Measurements from ENCODE around the gene RGS7.
"Not testable (repeated sequence)": the region's sequence is repeated elsewhere in the genome, so short reads cannot be mapped to it uniquely, and the experiment has no call there.

Gene RGS7

GRCh38 chr1:240980342-240980741 is 376.7 kb downstream of the RGS7 start:
- TF ChIP-seq CTCF (conservative IDR thresholded peaks at IDR 0.05): no peak
- no peak overlapping the region for H3K27ac ChIP-seq

GRCh38 chr1:240976685-240977084 is 380.3 kb downstream of the RGS7 start:
- H3K27ac ChIP-seq: no peak overlapping the region
- TF ChIP-seq CTCF (conservative IDR thresholded peaks at IDR 0.05): no peak

GRCh38 chr1:240973875-240974274 is 383.1 kb downstream of the RGS7 start:
- no peak for TF ChIP-seq CTCF (conservative IDR thresholded peaks at IDR 0.05)
- H3K27ac ChIP-seq: no peak overlapping the region

GRCh38 chr1:240972059-240972458 is 384.9 kb downstream of the RGS7 start:
- H3K27ac ChIP-seq: not testable (repeated sequence)

DNA sequence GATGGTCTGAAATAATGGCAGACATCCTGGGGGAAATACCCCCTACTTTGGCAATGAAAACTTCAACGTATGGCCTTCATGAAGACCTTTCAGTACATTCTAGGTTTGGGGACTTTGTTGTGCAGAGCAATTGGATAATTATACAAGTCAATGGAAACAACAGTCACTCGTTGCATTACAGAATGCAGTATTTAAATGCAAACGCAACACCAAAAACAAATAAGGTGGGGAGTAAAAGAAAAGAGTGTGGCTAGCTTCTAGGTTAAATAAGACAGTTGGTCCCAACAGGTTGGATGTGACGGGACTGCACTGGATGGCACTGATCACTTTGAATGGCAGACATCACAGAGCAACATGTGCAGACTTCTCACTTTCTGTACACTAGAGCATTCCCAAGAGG is 386.8 kb downstream of the RGS7 start:
- no peak for TF ChIP-seq CTCF (conservative IDR thresholded peaks at IDR 0.05)
- H3K27ac ChIP-seq: no peak overlapping the region

DNA sequence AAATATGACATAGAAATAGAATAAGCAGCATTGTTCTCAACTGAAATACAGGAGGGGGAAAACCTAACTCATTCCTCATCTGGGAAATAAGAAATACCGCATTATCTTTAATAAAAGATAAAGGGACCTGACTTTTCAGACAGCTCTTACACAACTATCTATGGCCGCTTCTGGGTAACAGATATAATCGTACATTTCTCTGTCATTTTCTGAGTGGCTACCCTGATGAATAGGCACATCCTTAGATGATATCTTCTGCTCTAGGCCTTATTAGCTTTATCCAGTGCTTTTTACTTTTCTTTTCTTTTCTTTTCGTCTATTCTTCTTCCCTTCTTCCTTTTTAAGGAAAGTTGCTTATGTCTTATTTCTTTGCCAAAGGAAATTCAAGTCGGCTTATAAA is 388.1 kb downstream of the RGS7 start:
- no peak for TF ChIP-seq CTCF (conservative IDR thresholded peaks at IDR 0.05)
- no peak overlapping the region for H3K27ac ChIP-seq

- peak; percentile 74 for TF ChIP-seq CTCF (conservative IDR thresholded peaks at IDR 0.05)
- no peak overlapping the region for H3K27ac ChIP-seq
Measured at GRCh38 chr1:240967070-240967724, 389.8 kb downstream of the RGS7 start.

DNA sequence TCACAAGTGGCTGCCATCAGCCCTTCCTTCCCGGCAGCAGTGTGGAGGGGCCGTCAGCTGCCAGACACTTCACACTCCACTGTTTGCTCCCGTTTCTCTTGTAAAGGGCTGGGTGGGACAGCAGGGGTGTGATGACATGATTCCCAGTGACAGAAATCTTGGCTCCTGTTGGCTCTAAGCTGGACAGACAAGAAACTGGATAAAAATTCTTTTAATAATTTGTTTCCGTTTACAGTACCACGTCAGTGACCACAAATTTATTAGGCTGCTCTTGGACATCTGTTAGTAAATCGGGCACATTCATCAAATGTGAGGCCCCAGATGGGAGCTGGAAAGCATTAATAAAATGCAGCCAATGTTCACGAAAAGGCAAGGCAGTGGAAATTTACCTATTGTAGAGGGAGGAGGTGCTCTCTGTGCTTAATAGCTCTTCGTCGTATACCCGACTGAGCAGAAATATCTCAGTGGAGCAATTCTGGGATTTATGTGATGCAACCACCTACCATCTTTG is 391.4 kb downstream of the RGS7 start:
- H3K27ac ChIP-seq: no peak overlapping the region
- no peak for TF ChIP-seq CTCF (conservative IDR thresholded peaks at IDR 0.05)

Measured in VCaP (cell line).